ENCODE data around the gene MORN3.
"Not testable (repeated sequence)": the region's sequence is repeated elsewhere in the genome, so short reads cannot be mapped to it uniquely, and the experiment has no call there.

MORN3 gene, protein sequence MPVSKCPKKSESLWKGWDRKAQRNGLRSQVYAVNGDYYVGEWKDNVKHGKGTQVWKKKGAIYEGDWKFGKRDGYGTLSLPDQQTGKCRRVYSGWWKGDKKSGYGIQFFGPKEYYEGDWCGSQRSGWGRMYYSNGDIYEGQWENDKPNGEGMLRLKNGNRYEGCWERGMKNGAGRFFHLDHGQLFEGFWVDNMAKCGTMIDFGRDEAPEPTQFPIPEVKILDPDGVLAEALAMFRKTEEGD

DNA sequence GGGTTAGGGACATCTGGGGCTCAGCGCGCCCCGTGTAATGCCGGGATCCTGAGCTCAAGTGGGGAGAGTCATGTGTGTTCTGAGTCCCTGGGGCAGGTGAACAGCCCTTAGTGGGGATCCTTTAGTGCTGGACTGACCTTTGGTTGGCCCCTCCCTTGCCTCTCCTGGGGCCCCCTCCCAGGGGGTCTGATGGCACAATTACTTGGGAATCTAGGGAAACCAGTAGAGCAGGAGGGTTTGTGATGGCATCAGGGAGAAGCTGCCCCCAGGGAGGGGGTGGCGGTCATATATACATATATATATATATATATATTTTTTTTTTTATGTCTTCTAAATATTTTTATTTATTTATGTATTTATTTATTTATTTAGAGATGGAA lies at the start of gene MORN3:
TSS of gene MORN3 (minus strand) at position 134 of the 380 bp plus-strand sequence. CDS start 171 bp downstream, outside the sequence.
- DNase-seq, result no peak

DNA sequence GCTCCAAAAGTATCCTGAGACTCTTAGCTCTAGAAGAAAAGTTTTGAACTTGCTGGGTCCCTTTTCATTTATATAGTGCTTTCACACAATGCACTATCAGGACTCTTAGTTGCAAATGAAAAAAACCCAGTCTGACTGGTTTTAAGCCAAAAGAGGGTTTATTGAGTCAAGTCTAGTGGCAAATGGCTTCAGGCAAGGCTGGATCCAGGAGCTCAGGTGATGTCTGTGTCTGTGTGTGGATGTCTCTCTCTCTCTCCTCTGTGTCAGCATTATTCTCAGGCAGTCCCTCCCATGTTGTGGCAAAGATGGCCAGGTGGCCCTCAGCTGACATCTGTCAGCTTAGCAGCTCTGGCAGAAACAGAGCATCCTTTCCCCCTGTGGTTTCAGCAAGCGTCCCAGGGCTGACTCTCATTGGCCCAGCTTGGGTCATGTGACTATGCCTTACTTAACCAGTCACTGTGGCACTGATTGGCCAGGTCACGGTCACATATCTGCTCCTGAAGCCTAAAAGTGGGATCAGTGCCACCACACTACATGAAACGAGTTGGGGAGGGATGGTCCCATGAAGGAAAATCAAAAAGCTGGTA lies 49.3 kb upstream of the MORN3 start:
- no peak for DNase-seq

DNA sequence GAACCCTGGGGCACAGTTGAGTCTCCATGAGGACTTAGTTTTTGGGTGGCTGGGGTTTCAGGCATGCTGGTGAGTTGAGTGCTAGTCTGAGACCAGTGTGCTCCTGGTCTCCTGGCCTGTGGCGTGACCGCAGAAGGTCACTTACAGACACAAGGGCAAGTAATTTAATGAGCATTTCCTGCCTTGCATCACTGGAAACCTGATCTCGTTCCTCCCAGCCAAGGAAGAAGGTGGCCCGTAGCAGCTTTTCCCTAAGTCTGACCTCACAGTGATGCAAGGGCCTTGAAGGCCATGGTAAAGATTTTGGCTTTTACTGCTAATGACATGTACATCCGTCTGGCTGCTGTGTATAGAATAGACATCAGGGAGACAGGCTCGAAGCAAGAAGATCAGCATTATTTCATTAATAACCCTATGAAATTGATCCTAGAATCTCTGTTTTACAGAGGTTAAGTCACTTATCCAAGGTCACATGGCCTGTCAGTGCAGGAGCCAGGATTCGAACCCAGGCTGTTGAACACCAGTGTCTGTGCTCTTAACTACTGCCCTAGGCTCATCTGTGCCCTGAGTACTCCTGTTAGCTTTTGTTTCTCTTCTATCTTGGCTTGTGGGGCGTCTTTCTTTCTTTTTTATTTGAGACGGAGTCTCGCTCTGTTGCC lies 47.7 kb upstream of the MORN3 start:
- DNase-seq, result no peak

DNA sequence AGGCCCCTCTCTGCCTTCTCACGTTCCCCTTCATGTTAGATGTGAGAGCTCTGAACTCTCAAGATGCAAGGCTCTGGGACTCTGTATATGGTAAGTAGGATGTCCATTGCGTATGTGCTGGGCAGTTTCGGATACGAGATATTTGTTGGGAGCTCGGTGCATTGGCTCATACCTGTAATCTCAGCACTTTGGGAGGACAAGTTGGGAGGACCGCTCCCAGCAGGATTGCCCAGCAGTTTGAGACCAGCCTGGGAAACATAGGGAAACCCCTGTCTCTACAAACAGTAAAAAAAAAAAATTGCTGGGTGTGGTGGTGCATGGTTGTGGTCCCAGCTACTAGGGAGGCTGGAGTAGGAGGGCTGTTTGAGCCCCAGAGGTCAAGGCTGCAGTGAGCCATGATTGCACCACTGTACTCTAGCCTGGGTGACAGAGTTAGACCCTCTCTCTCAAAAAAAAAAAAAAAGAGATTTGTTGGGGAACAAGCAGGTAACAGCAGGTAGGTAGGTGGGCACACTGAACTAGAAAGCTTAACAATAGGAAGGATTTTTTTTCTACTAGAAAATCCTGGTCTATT lies 46.5 kb upstream of the MORN3 start:
- DNase-seq, result no peak

DNA sequence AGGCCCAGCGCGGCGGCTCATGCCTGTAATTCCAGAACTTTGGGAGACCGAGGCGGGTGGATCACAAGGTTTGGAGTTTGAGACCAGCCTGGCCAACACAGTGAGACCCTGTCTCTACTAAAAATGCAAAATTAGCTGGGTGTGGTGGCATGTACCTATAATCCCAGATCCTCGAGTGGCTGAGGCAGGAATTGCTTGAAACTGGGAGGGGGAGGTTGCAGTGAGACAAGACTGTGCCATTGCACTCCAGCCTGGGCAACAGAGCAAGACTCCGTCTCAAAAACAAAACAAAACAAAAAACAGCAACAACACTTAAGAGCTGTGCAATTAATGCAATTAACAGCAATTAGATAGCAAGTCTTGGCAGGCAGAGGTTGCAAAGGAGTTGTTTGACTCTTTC lies 45.6 kb upstream of the MORN3 start:
- not testable (repeated sequence) for DNase-seq

DNA sequence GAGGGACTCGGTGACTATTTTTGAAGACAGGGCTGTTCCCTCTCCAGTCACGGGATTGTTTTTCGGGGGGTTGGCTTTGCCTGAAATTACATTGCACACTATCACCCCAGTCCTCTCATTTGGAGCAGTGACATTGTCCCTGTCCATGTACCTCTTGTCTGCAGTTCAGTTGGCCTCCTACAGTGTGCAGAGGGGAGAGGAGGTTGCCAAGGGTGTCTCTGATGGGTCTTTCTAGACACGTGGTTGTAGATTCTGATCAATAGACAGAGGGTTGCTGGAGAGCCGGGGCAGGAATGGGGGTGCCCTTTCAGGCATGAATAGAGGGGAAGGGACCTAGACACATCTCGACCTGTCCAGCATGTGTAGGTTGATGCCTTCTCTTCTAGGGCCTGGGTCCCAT lies 44.3 kb upstream of the MORN3 start:
- peak; percentile 1 for DNase-seq

DNA sequence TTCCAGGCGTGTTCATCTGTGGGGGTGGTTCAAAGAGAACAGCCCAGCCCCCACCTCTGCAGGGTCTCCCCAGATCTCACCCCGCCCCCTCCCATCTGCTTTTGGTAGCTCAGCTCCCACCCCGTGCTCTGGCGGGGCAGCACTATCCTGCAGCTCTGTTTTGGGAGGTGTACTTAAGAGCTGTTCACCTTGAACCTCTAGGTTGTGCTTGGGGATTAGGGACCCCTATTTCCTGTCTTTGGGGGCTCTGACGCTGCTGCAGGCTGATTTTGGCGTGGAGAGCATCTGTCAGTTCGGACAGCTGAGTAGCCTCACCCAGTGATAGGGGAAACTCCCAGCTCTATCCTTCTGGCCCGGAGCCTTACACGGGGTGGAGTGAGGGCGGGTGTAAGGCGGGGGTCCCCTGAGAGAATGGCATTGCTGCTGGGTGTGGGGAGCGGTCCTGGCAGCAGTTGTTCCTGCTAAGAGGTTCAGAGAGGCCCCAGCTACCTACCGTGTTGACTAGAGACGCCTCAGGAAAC lies 43.9 kb upstream of the MORN3 start:
- DNase-seq, result no peak

DNA sequence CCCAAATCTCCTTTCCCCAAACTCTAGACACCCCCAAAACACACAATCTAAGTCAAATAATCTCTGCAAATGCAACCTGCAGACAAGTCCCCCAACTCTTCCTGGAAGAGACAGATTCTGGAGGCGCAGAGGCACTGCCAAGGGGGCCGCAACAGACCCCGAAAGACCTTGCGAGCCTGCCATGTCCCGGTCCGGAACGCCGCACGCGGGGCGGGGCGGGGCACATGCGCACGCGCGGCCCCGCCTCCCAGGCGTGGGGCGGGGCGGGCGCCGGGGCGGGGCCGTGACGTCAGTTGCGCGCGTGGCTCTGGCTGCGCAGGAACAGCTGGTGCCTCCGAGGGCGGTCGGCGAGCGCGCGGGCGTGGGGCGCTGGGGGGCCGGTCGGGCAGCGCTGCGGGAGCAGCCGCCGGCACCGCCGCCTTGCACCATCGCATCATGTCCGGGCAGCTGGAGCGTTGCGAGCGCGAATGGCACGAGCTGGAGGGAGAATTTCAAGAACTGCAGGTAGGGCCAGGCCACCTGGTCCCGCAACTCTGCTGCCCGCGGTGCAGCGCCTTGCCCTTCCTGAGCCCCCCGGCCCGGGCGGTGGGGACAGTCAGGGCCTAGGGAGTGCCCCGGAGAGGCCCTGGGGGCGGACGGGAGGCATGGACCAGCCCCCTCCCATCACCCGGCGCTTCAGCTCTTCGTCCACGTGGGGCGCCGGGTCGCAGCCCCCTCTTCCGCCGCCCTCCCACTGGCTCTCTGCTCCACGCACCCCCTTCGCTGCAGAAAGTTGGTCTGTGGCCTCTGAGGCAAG lies 43.2 kb upstream of the MORN3 start, which contains the start of gene TMEM120B:
TSS of gene TMEM120B (plus strand) at position 292 of the 796 bp plus-strand sequence. CDS start at position 436, 144 bp downstream.
- DNase-seq, result peak; percentile 89

DNA sequence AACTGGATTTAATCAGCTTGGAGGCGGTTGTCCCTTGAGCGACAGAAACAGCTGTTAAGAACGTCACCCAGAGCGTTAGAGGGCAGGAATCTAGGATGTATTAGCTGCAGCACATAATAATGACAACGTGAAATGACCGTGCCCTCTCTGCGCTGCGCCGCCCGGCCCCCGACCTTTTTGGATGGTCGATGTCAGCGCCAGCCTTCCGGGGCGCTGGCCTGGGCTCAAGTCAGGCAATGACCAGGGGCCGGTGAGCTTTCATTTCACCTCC lies 42.7 kb upstream of the MORN3 start:
- DNase-seq, result peak; percentile 35

DNA sequence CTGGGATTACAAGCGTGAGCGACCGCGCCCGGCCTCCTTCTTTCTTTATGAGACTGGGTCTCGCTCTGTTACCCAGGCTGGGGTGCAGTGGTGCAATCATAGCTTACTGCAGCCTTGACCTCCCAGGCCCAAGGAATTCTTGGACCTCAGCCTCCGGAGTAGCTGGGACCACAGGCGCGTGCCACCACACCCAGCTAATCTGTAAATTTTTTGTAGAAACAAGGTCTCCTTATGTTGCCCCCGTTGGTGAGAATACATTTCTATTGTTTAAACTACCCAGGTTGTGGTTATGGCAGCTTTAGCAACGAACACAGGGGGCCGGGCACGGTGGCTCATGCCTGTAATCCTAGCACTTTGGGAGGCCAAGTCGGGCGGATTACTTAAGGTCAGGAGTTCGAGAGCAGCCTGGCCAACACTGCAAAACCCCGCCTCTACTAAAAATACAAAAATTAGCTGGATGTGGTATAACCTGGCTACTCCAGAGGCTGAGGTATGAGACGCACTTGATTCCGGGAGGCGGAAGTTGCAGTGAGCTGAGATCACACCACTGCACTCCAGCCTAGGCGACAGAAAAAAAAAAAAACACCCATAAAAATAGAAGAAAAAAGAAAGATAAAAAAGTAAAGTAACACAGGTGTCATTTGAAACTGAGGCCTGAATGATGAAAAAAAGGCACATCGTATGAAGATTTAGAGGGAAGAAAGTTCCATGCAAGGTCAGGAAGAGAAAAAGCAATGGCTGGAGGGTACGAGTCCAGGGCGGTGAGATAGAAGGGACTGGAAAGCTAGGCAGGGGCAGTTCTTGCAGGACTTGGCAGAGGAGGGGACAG lies 42.1 kb upstream of the MORN3 start:
- DNase-seq, result peak; percentile 35

DNA sequence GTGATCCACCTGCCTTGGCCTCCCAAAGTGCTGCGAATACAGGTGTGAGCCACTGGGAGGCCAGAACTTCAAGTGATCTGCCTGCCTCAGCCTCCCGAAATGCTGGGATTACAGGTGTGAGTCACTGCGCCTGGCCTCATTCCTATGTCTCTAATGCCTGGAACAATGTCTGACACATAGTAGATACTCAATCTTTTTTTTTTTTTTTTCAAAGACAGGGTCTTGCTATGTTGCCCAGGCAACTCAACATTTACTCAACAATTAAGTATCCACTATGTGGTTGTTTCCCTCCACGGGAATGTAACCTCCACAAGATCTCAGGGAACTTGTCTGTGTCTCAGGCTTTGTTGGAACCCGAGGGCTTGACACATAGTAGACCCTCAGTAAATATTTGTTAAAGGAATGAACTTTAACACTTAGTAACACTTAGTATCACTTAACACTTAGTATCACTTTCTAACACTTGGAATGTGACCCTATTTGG lies 40.1 kb upstream of the MORN3 start:
- DNase-seq, result no peak

DNA sequence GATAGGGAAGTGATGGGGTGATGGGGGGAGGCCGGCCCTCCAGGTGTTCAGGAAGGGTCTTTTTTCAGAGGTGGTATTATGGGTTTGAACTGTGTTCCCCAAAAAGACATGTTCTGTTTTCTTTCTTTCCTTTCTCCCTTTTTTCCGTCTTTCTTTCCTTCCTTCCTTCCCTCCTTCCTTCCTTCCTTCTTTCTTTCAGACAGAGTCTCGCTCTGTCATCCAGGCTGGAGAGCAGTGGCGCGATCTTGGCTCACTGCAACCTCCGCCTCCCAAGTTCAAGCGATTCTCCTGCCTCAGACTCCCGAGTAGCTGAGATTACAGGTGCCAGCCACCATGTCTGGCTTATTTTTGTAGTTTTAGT lies 39.6 kb upstream of the MORN3 start:
- DNase-seq, result not testable (repeated sequence)

DNA sequence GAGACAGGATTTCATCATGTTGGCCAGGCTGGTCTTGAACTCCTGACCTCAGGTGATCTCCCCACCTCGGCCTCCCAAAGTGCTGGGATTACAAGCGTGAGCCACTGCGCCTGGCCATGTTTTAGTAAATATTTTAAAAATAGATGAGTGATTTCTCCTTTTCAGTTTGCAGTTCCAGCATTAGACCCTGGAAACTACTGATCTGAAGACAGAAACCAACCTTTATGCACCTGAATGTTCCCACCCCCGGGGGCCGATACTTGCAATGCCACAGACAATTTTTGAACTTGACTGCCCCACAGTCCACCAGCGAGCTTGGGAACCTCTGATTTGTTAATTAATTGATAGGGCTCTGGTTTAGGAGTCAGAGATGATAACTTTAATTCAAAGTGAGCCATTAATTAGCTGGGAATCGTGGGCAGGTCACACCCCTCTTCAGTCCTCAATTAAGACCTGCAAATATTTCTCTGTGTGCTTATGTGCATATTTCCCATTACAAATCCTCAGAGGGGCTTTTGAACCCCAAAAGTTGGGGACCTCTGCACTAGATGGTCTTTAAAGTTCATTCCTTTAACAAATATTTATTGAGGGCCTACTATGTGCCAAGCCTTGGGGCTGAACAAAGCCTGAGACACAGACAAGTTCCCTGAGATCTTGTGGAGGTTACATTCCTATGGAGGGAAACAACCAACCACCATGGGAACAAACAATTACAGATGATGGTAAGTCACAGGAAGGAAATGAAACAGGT lies 39.0 kb upstream of the MORN3 start:
- no peak for DNase-seq

DNA sequence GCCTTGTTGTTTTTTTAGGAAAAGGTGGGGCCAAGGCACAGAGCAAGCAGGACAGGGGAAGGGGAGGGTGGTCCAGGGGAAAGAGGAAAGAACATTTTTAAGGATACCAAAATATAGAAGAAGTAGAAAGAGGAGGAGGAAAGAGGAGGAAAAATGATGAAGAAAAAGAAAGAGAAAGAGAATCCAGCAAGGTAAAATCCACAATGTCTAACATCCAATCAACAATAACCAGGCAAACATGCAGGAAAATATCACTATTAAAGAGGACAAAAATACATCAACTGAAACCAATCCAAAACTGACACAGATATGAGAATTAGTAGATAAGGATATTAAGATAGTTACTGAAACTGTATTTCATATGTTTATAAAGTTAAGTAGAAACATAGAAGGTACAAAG lies 36.1 kb upstream of the MORN3 start:
- no peak for DNase-seq

DNA sequence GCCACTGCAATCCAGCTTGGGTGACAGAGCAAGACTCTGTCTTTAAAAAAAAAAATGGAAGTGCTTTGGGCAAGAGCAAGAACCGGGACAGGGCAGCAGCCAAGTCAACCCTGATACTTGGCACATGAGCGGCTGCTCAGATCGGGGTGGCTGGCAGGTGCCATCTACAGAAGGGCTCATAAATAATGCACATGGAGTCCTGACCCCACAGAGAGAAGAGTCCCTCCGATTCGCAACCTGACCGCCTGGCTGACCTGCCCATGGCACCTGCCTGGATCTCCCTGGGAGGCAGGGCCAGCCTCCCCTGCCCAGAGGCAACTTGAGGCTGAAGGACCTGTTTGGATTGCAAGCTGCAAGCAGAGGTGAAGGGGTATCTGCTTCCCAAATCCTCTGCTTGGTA lies 33.5 kb upstream of the MORN3 start:
- no peak for DNase-seq

DNA sequence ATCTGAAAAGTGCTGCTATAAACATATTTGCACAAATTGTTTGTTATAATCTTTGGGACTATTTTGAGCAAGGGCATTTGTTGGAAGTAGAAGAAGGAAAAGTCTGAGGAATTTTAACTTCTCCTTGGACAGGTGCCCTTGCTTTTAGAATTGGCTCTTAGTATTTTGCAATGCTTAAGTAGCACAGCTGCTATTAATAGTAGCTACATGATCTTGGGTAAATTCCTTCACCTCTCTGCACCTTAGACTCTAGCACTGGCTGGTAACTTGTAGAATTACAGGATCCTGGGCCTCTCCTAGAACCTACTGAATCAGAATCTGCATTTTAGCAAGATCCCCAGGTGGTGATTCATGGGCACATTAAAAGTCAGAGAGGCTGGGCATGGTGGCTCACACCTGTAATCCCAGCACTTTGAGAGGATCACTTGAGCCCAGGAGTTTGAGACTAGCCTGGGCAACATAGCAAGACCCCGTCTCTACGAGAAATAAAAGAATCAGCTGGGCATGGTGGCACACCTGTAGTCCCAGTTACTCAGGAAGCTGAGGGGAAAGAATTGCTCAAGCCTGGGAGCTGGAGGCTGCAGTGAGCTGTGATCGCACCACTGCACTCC lies 32.3 kb upstream of the MORN3 start:
- DNase-seq, result no peak

DNA sequence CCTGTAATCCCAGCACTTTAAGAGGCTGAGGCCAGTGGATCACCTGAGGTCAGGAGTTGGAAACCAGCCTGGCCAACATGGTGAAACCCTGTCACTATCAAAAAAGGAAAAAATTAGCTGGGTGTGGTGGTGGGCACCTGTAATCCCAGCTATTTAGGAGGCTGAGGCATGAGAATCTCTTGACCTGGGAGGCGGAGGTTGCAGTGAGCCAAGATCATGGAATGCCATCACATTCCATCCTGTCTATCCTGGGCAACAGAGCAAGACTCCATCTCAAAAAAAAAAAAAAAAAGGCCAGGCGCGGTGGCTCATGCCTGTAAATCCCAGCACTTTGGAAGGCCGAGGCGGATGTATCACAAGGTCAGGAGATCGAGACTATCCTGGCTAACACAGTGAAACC lies 28.4 kb upstream of the MORN3 start:
- DNase-seq, result not testable (repeated sequence)

DNA sequence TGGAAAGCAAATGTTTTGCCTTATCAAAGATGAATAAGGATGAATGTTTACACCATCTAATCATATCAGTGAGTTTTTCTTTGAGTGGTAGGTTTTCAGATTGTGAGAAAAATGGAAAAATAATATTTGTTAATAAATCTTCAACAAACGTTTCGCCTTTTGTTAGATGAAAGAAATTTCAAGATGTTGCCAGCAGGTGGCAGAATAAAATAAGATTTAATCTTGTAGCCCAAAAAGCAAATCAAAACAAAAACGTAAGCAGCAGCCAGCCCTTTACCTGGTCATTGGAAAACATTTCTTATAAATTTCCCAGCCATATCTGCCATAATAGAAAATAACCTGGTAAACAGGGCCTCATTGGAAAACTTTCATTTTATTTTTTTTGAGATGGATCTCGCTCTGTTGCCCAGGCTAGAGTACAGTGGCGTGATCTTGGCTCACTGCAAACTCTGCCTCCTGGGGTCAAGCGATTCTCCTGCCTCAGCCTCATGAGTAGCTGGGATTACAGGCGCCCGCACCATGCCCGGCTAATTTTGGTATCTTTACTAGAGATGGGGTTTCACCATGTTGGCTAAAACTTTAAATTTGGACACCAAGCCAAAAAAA lies 27.7 kb upstream of the MORN3 start:
- DNase-seq, result peak; percentile 80

DNA sequence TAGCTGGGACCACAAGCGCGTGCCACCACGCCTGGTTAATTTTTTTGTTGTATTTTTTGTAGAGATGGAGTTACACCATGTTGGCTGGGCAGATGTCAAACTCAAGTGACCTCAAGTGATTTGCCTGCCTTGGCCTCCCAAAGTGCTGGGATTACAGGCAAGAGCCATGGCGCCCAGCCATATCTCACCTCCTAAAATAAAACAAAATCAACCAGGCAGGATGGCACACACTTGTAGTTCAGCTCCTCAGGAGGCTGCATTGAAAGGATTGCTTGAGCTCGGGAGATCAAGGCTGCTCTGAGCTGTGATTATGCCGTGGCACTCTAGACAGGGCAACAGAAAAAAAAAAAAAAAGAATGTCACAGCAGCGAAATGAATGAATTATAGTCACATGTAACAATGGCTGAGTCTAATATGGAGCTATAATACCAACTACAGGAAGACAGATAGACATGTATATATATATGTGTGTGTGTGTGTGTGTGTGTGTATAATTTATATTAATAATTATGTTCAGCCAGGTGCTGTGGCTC lies 23.8 kb upstream of the MORN3 start:
- no peak for DNase-seq

DNA sequence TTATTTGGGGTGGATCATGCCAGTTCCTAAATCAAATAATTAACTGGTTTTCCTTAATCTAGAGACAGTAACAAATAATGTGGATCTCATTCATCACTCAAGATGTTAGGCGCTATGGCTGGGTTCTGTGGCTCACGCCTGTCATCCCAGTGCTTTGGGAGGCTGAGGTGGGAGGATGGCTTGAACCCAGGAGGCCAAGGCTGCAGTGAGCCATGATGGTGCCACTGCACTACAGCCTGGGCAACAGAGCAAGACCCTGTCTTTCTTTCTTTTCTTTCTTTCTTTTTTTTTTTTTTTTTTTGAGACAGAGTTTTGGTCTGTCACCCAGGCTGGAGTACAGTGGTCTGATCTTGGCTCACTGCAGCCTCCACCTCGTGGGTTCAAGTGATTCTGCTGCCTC lies 23.3 kb upstream of the MORN3 start:
- DNase-seq, result not testable (repeated sequence)

Measured in CD4-positive, alpha-beta T cell treated with Interleukin-10 for 1 hour (primary cell).